Sigmoid colon (tissue), 4 donors: ENCODE measurements around the gene TIMM50.

Experiments used
- CTCF ChIP-seq, 4 experiments: fragments of 450-650 bp in 3 of 4; fragments of 200-600 bp in 1 of 4; IDR thresholded peaks; one replicate each; pipeline ENCODE4 v1.5.1; 2016 to 2019; ENCODE audit warnings: antibody characterized with exemption in 4 of 4, mild to moderate bottlenecking in 3 of 4, moderate library complexity in 2 of 4
- EP300 ChIP-seq, 4 donors: sonication (generic); formaldehyde crosslinking; IDR thresholded peaks; one replicate each; pipeline ENCODE4 v1.6.1; 2017; ENCODE audit warnings: antibody characterized with exemption in 4 of 4
- POLR2A ChIP-seq, 2 donors: fragments of 450-650 bp; IDR thresholded peaks; one replicate each; pipeline ENCODE4 v1.6.1; 2016; ENCODE audit warnings: antibody characterized with exemption in 2 of 2, mild to moderate bottlenecking in 2 of 2, moderate library complexity in 2 of 2
- POLR2AphosphoS5 ChIP-seq, 4 donors: sonication (generic); formaldehyde crosslinking; IDR thresholded peaks; one replicate each; pipeline ENCODE4 v1.6.1; 2017; ENCODE audit warnings: antibody characterized with exemption in 4 of 4

- TF ChIP-seq POLR2A (IDR thresholded peaks at IDR 0.05) (no peak), POLR2AphosphoS5 (IDR thresholded peaks at IDR 0.05) (no peak), CTCF (IDR thresholded peaks at IDR 0.05) (no peak), EP300 (IDR thresholded peaks at IDR 0.05) (no peak)
These were observed 32.4 kb downstream of the TIMM50 start for GRCh38 chr19:39512988-39513387.
